Right lobe of liver (tissue), 4 donors: ENCODE data around the gene GAB1.

Source experiments
- POLR2A ChIP-seq: fragments of 450-650 bp; IDR thresholded peaks from one replicate; pipeline ENCODE4 v1.6.1; 2017; ENCODE audit warnings: antibody characterized with exemption, mild to moderate bottlenecking
- TF ChIP-seq, protein P1 (sequence below), 4 donors: fragments of 200-600 bp in 3 of 4; fragments of 450-650 bp in 1 of 4; IDR thresholded peaks; one replicate each; pipeline versions ENCODE4 v1.5.1 to v1.8.0; 2016 to 2022; ENCODE audit warnings: antibody characterized with exemption in 4 of 4, mild to moderate bottlenecking in 2 of 4
- donor health status: DM: no; HTN: no; CAD: no.
- donor health status: DM: no; HTN: no; CAD: no.
- donor health status: DM: no; HTN: yes; CAD: no.

DNA sequence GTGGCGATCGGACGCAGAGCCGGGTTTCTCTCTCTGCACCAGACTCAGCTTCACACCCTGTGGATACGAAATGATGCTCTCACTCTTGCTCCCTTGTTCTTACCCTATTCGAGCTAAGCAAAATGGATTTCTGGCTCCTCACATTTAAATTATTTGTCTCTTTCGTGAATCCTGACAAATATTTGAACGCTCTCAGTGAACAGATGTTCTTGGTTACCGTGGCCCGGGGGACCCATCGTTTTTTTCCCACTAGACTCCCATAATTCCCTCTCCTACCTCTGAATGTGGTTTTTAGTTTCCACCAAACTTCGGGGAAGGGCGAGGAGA, 177.5 kb downstream of the GAB1 start:
- TF ChIP-seq, protein P1, sequence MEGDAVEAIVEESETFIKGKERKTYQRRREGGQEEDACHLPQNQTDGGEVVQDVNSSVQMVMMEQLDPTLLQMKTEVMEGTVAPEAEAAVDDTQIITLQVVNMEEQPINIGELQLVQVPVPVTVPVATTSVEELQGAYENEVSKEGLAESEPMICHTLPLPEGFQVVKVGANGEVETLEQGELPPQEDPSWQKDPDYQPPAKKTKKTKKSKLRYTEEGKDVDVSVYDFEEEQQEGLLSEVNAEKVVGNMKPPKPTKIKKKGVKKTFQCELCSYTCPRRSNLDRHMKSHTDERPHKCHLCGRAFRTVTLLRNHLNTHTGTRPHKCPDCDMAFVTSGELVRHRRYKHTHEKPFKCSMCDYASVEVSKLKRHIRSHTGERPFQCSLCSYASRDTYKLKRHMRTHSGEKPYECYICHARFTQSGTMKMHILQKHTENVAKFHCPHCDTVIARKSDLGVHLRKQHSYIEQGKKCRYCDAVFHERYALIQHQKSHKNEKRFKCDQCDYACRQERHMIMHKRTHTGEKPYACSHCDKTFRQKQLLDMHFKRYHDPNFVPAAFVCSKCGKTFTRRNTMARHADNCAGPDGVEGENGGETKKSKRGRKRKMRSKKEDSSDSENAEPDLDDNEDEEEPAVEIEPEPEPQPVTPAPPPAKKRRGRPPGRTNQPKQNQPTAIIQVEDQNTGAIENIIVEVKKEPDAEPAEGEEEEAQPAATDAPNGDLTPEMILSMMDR (IDR thresholded peaks at IDR 0.05), result no peak
- no peak for TF ChIP-seq POLR2A
